Brain pericyte (primary cell): ENCODE measurements around the gene MED13L.

Source experiments
- DNase-seq: peaks from one replicate; pipeline ENCODE4 v3.0.0-alpha.2; 2012; ENCODE audit warnings: low read depth, low spot score

Gene MED13L

DNA sequence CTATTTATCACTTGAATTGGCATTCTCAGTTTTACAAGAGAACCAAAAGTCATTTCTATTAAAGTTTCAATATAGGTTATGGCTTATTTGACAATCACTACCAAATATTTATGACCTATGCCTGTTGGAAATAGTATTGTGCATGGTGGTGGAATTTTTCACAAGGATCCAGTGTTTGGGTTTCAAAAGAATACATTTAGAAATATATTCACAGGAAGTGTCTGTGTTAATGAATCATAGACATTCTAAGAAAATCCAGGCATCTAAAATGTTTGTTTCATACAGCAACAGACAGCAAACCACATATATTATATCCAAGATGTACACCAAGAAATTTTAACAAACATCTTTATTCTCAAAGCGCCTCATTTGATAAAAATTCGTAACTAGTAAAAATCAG lies 92.7 kb downstream of the MED13L start:
- DNase-seq: no peak

DNA sequence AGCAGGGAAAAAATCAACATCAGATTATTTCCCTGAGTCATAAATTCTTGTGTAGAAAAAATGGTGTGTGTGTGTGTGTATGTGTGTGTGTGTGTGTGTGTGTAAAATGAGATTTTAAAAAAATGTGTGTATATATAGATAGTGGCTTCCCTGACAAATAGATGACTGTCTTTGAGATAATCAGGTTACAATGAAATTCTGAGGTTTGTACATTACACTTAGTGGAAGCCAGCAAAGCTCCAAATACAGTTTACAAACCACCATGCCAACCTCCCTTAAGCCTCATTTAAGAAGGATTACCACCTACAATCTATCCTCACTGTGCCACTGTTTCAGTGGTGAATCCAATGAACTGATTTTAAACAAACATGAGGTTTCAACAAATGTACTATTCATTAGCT lies 93.8 kb downstream of the MED13L start:
- no peak for DNase-seq

DNA sequence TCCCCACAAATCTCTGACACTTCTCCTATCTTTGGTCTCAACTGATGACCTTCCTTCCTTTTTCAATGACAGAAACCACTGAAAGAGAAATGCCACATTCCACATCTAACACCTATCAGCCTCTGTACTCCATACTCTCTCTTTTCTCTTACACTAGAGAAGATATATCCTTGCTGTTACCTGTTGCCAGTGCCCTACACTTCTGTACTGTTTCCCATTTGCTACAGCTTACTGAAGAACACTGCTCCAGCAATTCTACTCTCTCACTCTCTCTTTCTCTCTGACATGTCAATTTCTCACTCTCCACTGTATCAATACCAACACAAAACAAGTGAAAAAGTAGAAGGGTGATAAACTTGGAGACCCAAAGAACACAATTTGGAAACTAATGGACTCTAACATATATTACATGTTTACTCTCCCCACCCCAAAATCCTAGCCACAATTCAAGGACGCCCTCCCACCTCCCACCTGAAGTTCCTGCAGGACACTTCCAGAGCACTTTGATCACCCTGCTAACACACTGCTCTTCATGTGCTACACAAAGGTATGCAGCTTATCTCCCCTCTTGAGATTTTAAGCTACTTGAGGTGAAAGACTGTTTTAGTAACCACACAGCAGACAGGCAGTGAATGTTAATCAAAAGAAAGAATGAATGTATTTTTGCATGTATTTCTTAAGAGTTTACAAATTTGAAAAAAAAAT lies 95.0 kb downstream of the MED13L start:
- no peak for DNase-seq

DNA sequence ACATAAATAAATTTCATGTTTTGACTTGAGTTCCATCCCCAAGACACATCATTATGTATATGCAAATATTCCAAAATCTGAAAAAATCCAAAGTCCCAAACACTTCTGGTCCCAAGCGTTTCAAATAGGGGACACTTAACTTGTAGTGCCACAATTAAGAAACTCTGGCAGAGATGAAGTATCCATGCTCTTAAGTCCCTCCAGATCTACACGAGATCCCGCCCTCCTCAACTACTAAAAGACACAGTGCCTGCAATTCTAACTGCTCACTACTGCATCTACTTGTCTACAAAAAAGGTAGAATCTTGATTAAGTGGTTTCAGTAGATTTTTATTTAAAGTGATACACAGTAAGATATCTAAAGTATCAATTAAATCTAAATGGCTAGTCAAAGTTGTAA lies 97.0 kb downstream of the MED13L start:
- no peak for DNase-seq

DNA sequence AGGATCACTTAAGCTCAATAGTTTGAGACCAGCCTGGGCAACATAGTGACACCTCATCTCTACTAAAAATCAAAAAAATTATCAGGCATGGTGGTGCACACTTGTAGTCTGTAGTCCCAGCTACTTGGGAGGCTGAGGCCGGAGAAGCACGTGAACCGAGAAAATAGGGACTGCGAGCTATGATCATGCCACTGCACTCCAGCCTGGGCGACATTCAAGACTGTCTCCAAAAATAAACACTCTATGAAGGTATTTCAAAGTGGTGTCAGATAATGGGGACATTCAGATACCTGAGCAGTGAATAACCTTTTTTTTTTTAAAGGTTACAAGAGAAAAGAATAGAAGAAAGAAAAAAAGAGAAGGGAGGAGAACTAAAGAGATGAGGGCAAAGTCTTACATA lies 98.1 kb downstream of the MED13L start:
- DNase-seq: no peak

DNA sequence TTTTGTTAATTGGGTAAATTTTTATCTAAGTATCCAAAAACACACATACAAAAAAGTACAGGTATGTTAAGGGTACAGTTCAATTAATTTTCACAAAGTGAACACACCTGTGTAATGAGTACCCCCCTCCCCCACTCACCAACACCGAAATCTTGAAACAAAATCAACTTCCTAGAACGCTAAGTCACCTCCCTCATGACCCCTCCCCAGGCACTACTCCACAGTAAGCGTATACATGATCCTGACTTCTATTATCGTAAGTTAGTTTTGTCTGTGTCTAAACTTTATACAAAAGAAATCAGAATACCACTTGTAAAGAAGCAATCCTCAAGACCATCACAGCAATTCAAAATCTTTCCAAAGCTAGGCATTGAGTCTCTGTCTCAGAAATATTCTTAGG lies 100.5 kb downstream of the MED13L start:
- no peak for DNase-seq

DNA sequence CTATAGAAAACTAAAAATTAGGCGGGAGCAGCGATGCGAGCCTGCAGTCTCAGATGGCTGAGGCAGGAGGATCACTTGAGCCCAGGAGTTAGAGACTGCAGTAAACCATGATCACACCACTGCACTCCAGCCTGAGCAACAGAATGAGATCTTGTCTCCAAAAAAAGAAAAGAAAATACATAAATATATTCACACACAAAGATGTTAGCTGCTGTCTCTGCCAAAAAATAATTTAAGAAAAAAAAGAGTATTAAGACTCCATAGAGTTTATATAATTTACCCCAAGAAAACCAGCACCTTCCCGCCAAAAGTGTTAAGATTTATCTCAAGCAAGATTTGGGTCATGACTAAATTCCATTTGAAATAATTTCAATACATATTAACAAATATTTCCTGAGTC lies 102.6 kb downstream of the MED13L start:
- DNase-seq: no peak

DNA sequence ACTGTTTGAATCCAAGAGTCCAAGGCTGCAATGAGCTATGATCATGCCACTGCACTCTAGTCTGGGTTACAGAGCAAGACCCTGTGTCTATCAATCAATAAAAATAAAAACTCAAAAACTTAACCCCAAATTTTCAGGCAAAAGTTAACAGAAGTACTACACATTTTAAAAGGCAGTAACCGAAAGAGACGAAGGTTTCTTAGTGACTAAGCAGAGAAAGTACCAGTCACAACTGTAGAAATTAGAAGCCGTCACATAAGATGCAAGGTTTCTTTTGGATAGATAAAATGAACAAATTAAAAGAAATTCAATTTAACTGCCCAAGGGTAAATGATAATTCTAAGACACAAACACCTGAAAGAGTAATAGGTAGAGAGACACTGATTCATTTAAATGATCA lies 103.5 kb downstream of the MED13L start:
- no peak for DNase-seq

DNA sequence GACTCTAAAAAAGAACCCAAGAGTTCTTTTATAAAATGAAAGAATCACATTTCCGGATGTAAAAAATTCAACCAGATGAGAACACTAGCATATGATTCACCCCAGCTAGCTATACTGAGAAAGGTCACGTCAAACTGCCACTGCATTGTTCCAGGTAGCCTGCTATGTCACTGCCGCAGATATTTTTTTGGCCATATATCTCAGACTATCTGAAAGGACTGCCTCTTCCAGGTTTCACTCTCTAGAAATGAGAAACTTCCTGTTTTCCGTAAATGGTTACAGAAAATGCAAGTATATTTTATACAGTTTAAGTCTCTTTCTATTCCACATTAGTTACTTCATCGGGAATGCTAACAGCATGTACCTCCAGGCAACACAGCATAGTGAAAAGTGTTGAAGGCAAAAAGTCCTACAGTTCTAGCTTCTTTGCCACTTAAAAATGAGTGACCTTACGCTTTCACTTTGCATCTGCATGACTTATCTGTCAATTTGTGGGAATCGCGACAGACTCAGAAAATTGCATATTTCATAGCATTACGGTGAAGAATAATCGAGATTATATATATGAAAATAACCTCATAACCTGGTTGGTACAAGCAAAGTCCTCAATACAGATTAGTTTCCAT lies 105.2 kb downstream of the MED13L start:
- no peak for DNase-seq

DNA sequence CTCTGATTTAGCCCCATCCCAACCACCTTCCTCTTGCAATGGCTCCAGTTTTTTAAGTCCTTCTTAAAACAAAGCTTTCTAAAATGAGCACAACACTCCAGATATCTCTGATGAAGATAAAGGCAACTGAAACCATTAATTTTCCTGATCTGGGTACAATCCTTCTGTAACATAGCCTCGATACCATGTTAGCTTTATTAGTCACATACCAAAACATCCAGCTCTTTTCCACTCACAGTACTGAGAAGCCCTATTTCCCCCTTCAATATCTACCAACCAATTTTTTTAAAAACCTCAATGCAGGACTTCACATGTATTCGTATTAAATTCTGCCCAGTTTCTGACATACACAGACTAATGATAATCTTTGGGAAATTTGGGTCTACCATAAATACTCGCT lies 105.9 kb downstream of the MED13L start:
- DNase-seq: no peak

DNA sequence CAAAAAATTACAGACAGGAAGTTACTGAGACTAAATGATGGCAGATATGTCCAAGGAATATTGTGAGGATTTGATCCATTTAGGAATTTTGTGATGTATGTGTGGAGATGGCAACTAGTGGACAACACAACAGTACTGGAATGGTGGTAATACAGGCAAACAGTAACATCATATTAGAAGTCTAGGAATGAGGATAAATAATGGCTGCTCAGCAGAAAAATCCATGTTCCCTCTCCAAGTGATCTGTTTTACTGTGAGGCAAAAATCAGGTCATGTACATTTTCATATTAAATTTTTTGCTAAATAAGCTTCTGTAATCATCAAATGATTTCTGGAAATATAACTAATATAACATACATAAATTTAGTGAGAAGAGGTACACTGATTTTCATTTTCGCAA lies 108.4 kb downstream of the MED13L start:
- DNase-seq: no peak

DNA sequence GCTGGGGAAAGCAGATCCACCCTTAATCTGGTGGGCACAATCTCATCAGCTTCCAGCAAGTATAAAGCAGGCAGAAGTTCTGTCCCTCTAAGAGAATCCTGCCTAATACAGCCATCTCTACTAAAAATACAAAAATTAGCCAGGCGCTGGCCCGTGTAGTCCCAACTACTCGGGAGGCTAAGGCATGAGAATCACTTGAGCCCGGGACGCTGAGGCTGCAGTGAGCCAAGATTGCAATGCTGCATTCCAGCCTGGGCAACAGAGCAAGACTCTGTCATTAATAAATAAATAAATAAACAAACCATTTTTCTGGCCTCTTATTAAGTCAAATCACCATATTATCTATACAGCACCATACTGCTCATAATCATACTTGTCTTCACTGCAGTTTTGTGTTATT lies 111.2 kb downstream of the MED13L start:
- DNase-seq: no peak

DNA sequence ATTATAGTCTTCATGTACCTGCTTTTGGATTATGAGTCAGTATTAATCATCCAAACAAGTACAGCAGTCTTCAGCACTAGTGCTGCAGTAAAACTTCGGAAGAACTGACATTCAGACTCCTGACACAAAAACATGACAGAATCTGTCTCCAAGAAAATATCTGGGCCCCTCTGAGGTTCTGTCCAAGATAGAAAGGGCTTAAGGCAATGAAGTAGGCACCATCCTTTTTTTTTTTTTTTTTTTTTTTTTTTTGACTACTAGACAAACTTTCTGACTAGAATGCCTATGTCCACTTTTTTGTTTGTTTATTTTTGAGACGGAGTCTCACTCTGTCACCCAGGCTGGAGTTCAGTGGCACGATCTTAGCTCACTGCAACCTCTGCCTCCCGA lies 112.5 kb downstream of the MED13L start:
- no peak for DNase-seq

DNA sequence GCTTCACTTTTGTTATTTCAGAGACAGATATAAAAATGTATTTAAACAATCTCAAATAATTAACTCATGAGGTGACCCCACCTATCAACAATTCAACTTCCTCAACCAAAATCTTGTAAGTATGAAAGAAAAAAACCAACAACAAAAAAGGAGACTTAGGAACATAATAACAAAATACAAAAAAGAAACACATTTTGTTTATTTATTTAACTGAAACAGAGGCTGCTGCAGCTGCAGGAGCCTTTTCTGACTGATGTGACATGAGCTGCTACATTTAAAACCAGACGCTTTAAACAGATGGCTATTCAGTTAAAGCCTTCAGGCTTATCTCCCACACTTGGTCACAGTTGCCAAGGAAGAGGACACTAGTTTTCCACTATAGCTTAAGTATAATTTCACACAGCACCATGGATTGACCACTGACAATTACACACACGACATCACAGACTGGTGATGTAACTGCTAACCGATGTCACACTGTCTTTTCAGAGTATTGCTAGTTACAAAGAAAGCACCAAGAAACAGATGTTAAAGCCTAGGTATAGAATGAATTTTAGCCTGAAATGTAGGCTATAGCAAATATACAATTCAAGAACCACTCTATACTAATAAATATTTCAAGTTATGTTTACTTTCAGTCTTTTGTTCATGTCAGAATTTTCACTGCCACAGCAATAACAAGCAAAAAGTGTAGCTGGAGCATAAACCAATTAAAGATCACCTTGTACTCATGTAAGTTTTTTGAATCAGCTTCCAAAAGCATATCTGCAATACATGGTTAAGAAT lies 113.0 kb downstream of the MED13L start:
- DNase-seq: no peak

DNA sequence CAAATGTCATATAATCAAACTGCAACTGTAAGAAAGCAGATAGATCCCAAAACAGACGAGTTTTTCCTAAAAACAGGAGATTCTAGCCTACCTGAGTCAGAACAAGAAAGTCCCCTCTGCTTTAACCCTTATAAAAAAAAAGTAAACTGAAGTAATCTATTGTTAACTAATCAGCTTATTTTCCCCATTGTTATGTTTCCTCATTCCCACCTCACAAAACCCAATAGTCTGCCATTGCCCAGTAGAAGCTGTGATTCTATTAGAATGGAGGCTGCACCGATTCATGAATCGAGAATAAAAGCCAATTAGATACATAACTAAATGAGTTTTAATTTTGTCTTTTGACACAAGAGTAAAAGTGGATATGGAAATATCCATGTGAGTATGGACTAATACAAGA lies 115.4 kb downstream of the MED13L start:
- no peak for DNase-seq

DNA sequence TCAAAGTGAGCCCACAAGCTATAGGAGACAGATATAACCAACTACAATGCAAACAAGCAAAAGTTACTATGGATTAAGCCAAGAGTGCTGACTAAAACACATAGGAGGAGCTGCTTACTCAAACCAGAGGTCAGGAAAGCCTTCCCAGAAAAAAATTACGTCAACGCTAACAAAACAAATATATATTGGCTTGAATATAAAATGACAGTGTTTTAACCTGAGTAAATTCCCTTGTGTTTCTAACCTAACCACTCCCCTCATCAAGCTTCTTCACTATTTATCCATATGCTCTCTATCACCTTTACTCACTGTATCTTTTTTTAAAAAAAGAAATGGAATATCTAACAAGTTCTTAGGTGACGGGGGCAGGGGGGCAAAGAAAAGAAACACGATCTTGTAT lies 115.9 kb downstream of the MED13L start:
- DNase-seq: no peak

DNA sequence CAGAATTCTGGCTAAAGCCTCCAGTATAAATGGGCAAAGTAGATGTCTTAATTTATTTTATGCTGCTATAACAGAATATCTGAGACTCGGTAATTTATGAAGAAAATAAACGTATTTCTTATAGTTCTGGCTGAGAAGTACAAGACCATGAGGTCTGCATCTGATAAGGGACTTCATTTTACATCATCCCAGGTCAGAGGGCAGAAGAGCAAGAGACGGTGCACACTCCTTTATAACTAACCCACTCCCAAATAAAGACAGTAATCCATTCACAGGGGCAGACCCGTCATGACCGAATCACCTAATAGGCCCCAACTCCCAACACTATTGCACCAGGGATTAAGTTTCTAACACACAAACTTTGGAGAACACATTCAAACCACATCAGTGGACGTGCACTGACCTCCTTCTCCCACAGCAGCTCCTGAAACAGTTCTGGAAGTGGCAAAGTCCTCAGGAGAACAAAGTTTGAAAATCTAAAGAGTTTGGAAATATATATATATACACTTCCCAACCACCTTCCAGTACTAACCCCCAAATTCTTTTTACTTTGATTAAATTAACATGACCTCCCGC lies 116.5 kb downstream of the MED13L start:
- DNase-seq: no peak

DNA sequence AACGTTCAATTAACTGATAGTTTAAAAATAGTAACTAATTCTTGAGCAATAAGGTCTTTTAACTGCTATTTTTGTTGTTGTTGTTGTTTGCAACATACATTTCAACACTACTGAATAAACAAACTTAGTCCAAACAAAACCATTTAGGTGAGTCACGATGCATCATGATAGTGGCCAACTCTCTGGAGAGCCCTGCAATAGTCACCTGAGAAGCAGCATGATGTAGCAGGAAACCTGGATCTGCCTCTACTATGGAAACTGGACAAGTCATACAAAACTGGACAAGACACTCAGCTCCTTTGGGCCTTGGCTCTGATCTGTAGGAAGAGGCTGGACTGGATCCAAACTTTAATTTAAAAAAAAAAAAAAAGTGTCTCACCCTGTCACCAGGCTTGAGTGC lies 117.3 kb downstream of the MED13L start:
- DNase-seq: no peak

DNA sequence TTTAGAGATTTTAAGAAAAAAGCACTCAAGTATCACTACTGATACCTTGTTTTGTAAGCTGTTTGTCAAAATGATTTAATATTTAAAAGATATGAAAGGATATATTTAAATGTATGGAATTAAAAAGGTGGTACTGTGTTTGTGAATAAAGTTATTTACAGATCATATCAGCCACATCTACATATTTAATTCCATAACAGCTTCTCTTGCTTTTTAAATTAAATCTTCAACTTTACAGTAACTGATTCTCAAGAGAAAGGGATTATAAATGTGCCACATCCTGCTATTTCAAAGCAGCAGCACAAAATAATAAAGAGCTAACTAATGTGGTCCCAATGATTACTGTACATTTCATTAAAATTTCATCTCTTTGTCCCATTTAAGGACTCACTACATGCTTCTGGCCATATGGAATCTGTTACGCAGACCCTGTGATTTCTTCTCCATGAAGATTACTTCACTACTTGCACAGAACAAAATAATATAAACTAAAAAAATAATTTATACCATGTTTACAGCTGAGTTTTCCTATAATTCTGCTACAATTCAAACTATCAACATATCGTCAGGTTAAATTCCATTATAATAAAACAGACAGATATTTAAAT lies 117.8 kb downstream of the MED13L start:
- no peak for DNase-seq

DNA sequence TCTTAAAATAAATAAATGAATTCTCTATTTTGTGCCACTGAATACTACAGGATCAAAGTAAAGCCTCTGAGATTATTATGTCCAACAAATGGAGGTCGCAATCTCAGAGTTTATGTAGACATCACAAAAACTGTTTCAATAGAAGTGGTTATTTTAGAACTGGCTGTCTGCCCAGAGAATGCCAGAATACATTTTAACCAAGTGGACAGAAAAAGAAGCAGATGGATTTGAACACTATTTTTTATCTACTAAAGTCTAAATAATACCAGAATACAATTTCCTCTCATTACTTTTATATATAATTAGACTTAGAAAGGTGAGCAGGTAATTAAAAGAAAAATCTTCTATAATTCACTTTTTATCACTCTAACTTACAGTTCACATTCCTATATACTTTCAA lies 118.3 kb downstream of the MED13L start:
- no peak for DNase-seq

DNA sequence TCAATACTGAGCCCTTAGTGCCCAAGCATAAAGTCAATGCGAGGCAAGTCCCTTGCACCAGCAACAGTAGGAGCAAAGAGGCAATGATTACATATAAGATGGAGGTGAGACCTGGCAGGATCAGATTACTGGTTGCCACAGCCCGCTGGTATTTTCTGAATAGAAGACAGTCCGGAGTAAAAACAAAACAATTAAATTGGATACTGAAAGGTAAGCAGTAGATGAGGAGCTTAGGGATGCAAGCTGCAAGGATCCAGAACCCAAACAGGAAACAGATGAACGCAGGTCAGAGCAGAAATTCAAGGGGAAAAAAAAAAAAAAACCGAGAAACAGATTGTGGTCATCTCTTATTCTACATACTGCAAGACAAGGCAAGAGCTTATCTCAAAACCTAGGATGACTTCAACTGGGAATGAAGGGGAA lies 119.6 kb downstream of the MED13L start:
- DNase-seq: no peak

DNA sequence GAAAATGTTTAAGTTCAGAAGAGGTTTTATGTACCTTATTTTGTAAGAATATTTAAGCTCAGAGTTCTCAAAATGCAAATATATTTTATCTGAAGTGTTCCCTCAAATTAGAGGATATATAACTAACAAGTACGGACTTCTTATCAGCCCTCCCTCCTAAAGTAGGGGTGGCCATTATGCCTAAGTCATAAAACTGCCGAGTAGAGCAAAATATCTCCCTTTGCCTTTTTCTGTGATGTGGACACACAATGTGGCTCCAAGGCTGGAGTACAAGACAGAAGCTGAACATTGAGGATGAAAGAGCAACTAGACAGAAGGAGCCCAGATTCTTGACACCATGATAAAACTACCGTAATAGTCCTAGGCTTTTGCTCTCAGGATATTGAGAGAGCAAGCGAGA lies 120.9 kb downstream of the MED13L start:
- DNase-seq: no peak
